SKM-1 (cell line): Measurements from ENCODE around the gene ANKRD29.

Source experiments
- DNase-seq: peaks from one replicate; lab custom pipeline; 2025; ENCODE audit not compliant: unreplicated experiment; lab: John Stamatoyannopoulos, UW

ANKRD29 gene

DNA sequence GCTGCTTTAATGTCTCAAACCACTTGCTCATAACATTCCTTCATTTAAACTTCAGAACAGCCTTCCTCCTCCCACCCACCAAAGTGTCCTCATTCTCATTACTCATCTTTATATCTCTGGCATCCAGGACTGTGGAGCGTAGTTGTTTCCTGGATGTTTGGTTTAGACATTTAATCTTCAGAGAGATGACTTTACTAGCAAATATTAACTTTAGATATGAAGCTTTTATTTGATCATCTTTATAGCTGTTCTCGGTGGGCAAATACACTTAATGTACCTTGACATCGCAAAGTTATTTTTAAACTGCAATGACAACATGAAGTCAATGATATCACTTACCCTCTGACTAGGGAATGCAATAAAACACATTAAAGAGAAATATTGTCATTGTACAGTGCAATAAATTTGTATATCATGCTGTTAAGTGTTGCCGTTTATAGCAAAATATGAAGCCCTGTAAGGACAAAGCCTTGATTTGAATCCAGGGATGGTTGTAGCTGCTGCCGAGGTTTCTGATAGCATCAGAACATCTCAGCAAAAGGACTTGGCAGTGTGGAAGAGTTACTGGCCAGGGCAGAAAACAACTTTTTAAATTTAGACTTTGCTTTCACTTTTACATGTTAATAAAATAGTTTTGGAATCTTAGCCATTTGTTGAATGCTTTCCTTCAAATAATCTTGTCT lies 21.9 kb upstream of the ANKRD29 start:
- DNase-seq: no peak

DNA sequence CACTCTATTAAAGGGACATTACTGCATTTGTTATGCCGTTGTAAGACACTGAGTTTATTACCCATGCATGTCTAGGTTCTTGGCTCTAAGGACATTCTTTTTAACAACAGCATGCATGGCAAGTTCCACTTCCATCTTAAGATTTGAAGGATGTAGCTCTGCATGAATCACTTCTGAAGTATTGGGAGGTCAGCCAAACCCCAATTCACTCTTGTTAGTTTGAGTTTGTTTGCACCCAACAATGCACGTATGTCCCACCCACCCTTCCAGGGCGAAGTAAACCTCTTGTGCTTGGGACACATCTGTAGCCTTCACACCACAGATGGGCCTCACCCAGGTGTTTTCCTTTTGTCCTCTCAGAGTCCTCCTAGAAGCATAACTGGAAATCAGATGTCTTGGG lies 21.0 kb upstream of the ANKRD29 start:
- DNase-seq: no peak

DNA sequence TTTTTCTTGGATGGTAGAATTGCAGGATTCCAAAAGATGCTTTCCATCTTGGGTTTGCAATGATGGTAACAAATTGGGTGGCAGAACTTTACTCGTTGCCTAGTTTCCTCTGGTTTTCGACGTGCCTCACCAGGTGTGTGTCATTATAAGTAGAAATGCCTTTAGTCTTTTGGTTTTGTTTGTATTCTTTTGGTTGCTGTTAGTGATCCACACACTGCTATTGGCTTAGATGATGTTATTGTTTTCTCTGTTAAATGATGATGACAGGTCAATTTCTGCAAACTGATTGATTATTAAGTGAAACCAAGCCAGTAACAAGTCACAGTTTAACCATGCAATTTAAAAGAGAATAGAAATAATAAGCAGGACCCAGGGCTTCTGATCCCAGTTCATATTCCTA lies 20.4 kb upstream of the ANKRD29 start:
- no peak for DNase-seq

DNA sequence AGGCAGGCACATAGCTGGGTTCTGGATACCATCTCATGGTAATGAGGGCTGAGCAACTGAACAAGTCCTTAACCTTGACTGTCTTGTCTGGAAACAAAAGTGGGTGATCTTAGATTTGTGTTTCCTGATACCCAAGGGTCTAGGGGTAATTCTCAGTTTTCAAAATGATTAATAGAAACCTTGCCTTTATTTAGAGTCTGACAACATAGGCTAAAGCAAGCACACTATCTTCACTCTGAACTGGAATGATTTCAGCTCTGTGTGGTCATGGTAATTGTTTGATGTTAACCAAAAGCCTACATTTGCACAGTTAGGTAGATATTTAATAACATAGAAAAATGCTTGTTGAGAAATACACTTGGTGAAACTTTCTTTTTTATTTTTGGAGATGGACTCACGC lies 19.8 kb upstream of the ANKRD29 start:
- no peak for DNase-seq

DNA sequence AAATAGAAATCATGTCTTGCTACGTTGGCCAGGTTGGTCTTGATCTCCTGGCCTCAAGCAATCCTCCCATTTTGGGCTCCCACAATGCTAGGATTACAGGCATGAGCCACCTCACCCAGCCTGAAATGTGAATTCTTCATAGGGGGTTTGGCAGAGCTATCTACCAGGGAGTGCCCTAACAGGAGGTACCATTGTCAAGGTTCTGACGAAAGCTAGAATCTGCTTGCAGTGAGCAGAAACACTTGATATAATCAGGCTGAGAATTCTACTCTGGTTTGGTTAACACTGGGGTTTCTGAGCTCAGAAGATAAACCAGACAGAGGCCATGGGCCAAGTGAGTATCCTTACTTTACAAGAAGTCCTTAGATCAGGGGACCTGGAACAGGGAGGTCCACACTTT lies 19.3 kb upstream of the ANKRD29 start:
- no peak for DNase-seq

DNA sequence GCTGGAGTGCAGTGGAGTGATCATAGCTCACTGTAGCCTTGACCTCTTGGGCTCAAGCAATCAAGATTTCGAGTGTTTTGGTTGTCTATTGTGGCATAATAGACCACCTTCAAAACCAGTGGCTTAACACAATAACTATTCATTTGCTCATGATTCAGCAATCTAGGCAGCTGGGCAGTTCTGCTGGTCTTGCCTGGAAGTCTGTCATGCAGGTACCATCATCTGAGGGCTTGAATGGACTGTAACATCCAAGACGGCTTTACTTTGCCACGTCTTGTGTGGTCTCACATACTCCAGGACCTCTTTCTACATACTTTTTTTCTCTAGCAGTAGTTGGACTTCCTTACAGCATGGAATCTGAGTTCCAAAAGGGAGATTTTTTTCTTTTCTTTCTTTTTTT lies 13.2 kb upstream of the ANKRD29 start:
- no peak for DNase-seq

DNA sequence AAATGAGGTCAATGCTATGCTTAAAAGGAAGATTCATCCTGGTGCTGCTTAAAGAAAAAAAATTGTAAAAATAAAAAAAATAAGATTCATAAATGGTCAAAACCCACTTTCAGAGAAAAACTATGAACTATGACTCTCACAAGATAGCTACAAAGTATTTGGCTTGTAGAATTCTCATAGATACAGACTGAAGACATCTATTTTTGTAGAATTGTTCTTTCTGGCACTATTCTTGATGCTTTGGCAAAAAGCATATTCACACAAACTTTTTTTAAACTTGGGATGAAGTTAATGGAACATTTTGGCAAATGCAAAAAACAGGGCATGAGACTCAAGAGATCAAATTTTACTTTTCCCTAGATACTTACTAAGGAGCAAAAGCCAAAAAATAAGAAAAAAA lies 12.5 kb upstream of the ANKRD29 start:
- no peak for DNase-seq

DNA sequence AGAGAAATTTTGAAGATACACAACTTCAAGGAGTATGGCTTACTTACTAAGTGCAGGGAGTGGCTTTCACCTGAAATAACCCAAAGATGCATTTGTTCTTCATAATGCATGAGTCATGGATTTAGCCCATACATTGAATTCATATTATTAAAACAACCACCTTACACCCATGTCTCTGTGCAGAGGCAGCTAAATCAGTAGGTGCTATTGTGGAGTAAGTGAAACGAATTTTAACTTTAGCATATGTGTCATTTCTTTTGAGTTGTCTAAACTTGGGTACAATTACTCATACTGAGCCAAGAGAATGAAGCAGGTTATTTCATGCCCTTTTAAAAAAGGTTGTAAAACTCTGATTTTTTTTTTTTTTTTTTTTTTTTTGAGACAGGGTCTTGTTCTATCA lies 11.0 kb upstream of the ANKRD29 start:
- DNase-seq: no peak

DNA sequence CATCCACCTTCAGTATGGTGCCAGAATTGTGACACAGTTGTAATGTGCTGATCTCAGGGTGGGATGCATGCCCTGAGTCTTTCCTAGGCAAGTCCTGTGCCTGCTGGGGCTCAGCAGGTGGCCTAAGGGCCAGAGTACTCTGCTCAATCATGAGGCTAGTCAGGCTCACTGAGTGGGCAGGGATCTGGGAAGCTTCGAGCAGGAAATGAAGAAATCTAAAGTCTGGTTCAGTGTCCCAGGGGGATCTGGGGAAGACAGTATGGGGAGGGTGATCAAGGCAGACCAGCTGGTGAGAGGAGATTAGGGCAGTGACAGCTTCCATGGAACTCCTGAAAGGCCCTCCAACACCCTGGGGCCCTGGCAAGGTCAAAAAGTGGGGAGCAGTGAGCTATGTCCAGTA lies 8.9 kb upstream of the ANKRD29 start:
- no peak for DNase-seq

DNA sequence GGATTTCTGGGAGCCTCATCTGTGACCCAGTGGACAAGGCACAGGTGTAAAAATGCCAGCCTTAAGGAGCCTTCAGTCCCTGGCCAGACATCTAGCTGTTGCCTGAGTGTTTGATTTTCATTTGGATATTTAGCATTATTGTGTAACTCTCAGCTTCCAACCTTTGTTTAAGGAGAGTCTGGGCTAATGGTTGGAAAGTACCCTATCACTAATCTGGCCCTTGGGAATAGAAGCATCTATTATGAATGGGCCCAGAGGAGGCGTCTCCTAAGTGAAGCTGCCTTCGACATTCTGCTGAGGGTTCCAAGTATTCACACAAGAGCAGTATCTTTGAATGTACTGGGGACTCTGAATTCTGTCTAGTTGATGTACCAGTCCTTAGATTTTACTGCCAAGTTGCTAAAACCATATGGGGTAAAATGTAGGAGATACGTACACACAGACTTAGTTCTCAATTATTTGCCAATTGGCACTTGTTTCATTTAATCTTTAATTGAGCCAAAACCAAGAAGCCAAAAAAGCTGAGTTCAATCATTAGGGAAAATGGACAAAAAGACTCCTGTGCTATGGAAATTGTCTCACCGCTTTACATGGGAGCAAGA lies 7.2 kb upstream of the ANKRD29 start:
- no peak for DNase-seq

DNA sequence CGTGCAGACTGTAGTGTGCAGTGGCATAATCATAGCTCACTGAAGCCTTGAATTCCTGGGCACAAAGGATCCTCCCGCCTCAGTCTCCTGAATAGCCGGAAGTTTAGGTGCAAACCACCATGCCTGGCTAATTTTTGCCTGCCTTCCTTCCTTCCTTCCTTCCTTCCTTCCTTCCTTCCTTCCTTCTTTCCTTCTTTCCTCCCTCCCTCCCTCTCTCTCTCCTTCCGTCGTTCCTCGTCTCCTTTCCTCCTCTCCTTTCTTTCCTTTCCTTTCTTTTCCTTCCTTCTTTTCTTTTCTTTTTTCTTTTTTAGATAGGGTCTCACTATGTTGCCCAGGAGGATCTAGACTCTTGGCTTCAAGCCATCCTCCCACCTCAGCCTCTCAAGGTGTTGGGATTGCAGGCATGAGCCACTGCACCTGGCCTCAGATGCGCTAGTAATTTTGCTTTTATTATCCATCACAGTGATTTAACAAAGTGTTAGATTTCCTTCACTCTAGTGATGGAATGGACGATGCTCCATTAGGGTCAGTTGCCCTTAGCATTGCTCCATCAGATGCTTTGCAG lies 6.6 kb upstream of the ANKRD29 start:
- DNase-seq: no peak

DNA sequence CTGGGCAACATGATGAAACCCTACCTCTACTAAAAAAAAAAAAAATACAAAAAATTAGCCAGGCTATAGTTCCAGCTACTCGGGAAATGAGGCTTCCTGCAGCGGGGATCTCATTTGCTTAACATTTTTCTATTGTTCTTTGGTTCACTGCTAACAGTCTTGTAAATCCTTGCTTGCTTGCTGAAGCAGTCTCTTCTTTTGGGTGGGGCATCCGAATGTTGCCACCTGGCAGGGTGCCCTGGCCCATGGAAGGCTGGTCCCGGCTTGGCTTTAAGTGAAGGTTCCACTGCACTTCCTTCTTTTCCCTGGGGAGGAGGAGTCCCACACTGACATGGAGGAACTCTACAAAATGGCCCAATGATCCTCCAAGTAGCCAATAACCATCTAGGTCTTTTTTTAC lies 6.0 kb upstream of the ANKRD29 start:
- no peak for DNase-seq

DNA sequence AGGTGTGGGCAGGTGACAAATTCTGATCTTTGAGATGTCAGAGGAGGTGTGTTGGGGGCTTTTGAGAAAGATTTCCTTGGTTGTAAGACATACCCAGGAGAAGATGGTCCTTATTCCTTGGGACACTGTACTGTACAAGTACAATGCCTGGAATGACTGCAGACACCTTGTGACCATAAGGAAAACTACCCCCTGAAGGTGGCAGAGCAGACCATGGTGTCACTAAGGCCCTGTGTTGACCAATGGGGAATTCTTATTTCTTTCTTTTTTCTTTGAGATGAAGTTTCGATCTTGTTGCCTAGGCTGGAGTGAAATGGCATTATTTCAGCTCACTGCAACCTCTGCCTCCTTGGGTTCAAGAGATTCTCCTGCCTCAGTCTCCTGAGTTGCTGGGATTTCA lies 4.4 kb upstream of the ANKRD29 start:
- DNase-seq: no peak

DNA sequence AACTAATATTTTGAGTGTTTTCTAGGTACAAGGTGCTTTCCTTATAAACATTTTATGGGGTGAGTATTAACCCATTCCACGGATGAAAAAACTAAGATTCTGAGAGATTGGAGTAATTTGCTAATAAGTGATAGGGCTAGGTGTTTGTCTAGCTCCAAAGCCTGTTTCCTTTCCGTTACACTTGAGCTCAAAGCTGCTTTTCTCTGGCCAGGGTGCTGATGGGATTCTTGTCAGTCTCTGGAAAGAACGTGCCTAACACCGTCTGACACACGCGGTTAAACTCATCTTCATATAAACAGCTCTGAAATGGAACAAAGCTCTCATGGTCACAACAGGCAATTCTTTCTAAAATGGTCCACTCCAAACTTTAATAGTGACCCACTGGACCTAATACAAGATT lies 2.0 kb upstream of the ANKRD29 start:
- no peak for DNase-seq

DNA sequence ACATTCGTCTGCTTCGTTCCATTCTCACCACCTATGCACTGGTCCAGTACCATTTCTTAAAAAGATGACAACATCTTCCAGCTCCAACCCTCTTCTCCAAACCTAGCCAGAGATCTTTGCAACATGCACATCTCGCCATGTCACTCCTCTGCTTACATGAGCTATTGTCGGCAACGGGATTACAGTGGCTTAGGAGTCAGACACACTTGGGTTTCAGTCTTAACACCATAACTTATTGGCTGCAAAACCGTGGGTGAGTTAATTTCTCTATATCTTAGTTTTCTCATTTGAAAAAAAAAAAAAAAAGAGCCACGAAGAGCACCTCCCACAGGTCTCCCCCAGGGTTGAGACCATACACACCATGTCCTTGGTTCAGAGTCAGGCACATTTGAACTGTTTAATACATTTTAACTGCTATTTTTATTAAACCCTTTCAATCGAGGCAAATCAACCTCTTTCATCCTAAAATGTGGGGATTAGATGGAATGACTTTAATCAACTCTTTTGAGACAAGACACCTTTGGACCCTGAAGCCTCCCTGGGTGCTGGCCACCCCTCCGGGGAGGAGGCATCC lies 889 bp downstream of the ANKRD29 start:
- DNase-seq: no peak

DNA sequence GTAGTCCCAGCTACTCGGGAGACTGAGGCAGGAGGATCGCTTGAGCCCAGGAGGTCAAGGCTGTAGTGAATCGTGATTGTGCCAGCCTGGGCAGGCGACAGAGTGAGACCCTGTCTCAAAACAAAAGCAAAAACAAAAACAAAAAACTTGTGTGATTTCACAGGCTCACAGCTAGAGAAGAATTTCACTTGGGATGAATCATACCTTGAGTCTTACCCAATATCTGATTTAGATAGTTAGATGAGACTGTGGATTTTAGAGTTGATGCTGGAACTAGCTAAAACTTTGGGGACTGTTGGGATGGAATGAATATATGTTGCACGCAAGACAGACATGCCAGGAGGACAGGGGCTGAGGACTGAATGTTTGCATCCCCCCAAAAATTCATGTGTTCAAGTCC lies 4.4 kb downstream of the ANKRD29 start:
- no peak for DNase-seq

DNA sequence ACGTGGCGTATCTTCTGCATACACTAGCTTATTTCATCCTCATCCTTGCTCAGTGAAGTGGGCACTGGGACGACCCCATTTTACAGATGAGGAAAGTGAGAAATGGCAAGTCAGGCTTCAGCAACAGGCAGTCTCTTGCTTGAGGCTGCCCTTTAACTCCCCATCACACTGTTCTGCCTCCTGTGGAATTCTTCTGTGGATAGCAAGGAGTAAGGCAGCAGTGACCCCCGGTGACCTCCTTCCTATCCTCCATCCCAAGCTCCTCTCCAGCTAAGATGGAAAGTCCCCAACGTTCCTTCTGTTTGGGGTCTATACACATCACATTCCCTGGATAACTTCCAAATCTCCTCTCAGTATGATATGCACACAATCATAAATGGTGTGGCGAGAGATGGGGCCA lies 10.5 kb downstream of the ANKRD29 start:
- no peak for DNase-seq

DNA sequence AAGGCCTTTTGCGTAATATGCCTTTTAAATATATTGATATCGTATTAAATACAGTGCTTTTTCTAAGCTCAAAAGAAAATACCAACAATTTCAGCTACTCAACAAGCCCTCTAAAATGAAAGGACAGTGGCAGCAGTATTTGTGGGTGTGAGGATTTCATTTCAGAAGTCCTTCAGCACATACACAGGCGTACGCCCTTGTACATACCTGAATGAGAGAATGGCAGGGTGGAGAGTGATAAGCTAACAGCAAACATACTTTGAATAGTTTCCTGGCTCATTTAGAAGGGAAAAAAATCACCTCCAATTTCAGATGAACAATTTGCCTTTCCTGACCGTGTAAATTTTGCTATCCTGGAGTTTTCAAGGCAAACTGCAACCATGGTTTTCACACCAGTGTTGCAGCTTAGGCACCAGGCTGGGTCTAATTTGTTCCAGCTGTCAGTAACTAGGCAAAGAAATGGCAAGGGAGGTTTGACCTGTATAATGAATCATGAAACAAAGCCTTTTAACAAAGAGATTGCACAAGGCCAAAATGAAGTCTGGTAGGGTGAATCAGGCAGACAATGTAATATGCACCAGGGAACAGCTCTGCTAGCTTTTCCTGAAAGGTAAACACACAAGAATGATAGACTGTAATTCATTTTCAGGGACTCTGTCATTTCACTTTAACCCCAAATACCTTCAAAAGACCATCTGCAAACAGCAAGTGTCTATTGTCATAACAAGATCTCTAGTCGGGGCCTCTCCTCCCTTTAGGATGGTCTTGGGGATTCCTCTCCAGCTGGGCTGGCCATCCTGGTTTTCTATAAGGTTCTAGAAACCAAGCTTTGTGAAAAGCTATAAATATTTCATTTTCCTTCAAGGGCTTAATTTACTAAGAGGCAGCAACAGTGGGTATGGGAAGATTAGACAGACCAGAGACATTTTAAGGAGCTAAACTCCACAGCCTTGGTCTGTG lies 11.5 kb downstream of the ANKRD29 start:
- no peak for DNase-seq

DNA sequence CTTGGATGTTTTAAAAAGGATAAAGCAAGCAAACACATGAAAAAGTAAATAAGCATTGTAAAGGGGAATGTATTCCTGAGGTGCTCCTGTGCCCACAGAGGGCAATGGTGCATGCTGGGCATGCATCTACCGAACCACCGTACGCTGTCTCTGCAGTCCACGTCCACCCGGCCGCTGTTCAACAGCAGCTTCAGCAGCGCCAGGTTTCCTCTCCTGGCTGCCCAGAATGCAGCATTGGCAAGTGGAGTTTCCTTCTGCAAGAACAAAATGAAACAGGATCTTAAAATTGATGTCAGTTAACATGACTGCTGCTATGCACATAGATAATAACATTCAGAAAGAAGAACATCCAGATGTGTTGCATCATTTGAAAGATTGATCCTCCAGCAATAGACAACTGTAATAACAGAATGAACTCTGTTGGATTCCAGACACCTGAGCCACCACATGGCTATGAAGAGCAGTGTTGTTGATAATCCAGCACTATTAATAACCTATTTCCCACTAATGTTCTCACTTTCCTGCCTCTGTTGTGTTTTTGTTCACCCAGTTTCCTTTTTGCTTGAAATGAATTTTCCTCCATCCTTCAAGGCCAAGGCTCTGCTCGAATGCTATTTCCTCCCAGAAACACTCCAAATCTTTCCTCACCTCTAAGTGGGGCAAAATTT lies 13.6 kb downstream of the ANKRD29 start:
- DNase-seq: no peak

DNA sequence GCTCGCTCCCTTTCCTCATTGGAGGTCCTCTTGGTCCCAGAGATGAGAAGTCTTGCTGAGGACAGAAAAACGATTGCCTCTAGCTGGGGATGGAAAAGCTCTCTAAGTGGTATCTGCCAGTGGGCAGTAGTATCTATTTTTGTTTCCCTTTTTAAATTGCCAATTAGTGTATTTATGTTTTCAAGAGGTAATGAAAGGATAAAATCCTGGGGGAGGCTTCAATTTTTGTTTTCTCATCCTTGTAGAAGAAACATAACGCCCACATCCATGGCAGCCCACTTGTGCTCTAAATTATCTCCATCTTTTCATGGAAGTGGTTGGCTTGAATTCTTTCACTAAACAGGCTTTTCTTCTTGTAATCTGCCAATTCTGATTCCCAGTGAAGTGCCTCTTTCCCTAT lies 14.3 kb downstream of the ANKRD29 start:
- no peak for DNase-seq

DNA sequence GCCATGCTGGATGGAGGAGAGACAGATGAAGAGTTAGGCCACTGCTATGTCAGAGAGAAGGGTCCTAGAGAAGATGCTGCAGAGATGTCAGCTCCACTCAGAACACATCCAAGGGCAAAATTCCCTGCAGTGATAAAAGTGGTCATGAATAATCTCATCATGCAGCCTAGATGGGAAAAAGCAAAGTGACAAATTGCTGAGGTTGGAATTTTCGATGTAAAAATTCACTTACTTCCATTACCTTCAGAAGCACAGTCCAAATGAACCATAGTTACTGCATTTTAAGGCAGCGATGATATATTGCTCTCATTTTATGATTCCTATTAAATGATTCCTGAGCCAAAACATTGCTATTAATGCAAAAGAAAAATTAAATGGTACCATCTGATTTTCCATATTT lies 16.4 kb downstream of the ANKRD29 start:
- no peak for DNase-seq
